PC-9 (cell line): ENCODE measurements around the gene PPP2R2C.

Source experiments
- EZH2 ChIP-seq: fragments of 200-600 bp; sonication (generic); IDR thresholded peaks from 2 replicates; pipeline ENCODE4 v1.8.0; 2017; ENCODE audit warnings: antibody characterized with exemption, low read depth
- TF ChIP-seq, protein P1 (sequence below): fragments of 200-600 bp; sonication (generic); conservative IDR thresholded peaks from 2 replicates; pipeline ENCODE4 v1.6.1; 2017; ENCODE audit warnings: mixed run types, antibody characterized with exemption, mild to moderate bottlenecking, moderate library complexity

DNA sequence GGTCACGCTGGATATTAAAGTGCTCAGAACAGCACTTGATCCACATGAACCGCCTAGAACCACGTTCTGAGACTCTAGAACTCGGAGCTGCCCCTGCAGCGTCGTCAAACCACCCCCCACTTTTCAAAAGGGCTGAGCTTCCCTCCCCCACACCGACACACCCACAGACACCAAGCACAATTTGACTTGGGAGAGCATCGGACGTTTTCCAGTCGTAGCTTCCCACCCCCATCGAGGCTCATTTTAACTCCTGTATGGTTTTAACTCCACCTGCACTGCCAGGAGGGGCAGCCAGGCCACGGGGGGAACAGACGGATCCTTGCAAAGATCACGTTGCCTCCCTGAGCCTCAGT lies 26.3 kb downstream of the PPP2R2C start:
- TF ChIP-seq, protein P1, sequence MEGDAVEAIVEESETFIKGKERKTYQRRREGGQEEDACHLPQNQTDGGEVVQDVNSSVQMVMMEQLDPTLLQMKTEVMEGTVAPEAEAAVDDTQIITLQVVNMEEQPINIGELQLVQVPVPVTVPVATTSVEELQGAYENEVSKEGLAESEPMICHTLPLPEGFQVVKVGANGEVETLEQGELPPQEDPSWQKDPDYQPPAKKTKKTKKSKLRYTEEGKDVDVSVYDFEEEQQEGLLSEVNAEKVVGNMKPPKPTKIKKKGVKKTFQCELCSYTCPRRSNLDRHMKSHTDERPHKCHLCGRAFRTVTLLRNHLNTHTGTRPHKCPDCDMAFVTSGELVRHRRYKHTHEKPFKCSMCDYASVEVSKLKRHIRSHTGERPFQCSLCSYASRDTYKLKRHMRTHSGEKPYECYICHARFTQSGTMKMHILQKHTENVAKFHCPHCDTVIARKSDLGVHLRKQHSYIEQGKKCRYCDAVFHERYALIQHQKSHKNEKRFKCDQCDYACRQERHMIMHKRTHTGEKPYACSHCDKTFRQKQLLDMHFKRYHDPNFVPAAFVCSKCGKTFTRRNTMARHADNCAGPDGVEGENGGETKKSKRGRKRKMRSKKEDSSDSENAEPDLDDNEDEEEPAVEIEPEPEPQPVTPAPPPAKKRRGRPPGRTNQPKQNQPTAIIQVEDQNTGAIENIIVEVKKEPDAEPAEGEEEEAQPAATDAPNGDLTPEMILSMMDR, result no peak
- no peak for TF ChIP-seq EZH2
